ENCODE measurements around the gene DUSP1. TPM values are rescaled to one million over a fixed set of nuclear protein-coding genes. Genes with fewer than 3 reads are reported as not detected.

DUSP1 gene
- total and polyA plus RNA-seq, 2 of the 13 experiments (the other 11 are each of a cell fraction or from before 2014, with no cell fraction given), result 27.1 to 55.5 TPM

- TF ChIP-seq MYNN (CRISPR knock-in tag; IDR thresholded peaks at IDR 0.05; ENCODE audit: low read depth) (no peak), ZBTB44 (CRISPR knock-in tag; IDR thresholded peaks at IDR 0.05) (no peak), NPAS2 (CRISPR knock-in tag; IDR thresholded peaks at IDR 0.05; ENCODE audit: borderline replicate concordance) (no peak), ZBTB1 (CRISPR knock-in tag; IDR thresholded peaks at IDR 0.05; ENCODE audit: borderline replicate concordance) (no peak), NKX3-1 (CRISPR knock-in tag; IDR thresholded peaks at IDR 0.05) (no peak), HNRNPL (IDR thresholded peaks at IDR 0.05; ENCODE audit: low read depth, low read length) (no peak), ZNF512 (CRISPR knock-in tag; IDR thresholded peaks at IDR 0.05) (no peak), MTF2 (CRISPR knock-in tag; IDR thresholded peaks at IDR 0.05; ENCODE audit: borderline replicate concordance) (no peak), ZNF552 (CRISPR knock-in tag; IDR thresholded peaks at IDR 0.05; ENCODE audit: borderline replicate concordance) (no peak), ZFP36 (IDR thresholded peaks at IDR 0.05; ENCODE audit: borderline replicate concordance, low read depth, low read length, partially characterized antibody) (no peak), ZFP91 (CRISPR knock-in tag; IDR thresholded peaks at IDR 0.05; ENCODE audit: borderline replicate concordance) (no peak), ATRX (CRISPR knock-in tag; IDR thresholded peaks at IDR 0.05; ENCODE audit: borderline replicate concordance) (no peak), IKZF5 (CRISPR knock-in tag; IDR thresholded peaks at IDR 0.05) (peak; percentile 28; the same call in 1 of the 2 replicates), ZNF510 (CRISPR knock-in tag; IDR thresholded peaks at IDR 0.05; ENCODE audit: low read depth) (no peak), ZNF367 (CRISPR knock-in tag; IDR thresholded peaks at IDR 0.05; ENCODE audit: borderline replicate concordance) (no peak), SAP130 (CRISPR knock-in tag; IDR thresholded peaks at IDR 0.05; ENCODE audit: low read depth) (peak; percentile 79), ZNF784 (CRISPR knock-in tag; IDR thresholded peaks at IDR 0.05; ENCODE audit: borderline replicate concordance) (no peak), DMAP1 (CRISPR knock-in tag; IDR thresholded peaks at IDR 0.05) (no peak), GATA4 (IDR thresholded peaks at IDR 0.05; ENCODE audit: borderline replicate concordance, low read depth) (peak; percentile 57; the same call in 1 of the 2 replicates), NCOA5 (CRISPR knock-in tag; IDR thresholded peaks at IDR 0.05) (no peak), JUND (CRISPR knock-in tag; IDR thresholded peaks at IDR 0.05) (no peak), ARNT2 (CRISPR knock-in tag; IDR thresholded peaks at IDR 0.05; ENCODE audit: low read depth) (0 out of 2 replicates have a peak, but pooled peaks have one; percentile 22), ZNF484 (CRISPR knock-in tag; IDR thresholded peaks at IDR 0.05; ENCODE audit: borderline replicate concordance, low read depth) (no peak), KLF9 (CRISPR knock-in tag; IDR thresholded peaks at IDR 0.05; ENCODE audit: low read depth) (no peak)
These were observed 36.1 kb upstream of the DUSP1 start (continued) for GRCh38 chr5:172806897-172807672.
